Lung (tissue), 12 donors: Measurements from ENCODE around the gene LSR. TPM values are rescaled to one million over a fixed set of nuclear protein-coding genes. Genes with fewer than 3 reads are reported as not detected.

Source experiments
- ATAC-seq: fragments of 200-7000 bp; cut with Tn5 transposase; one replicate; pipeline ENCODE4 v1.9.1; 2020; ENCODE audit warnings: moderate number of reproducible peaks; ENCODE audit not compliant: insufficient read depth, low FRiP score
- DNase-seq, 3 donors: peaks; one replicate each; pipeline ENCODE4 v3.0.0-alpha.2; 2013 to 2017
- H3K27ac ChIP-seq, 2 donors: one replicate each; pipeline ENCODE4 v1.5.1; 2013; ENCODE audit warnings: mild to moderate bottlenecking in 2 of 2, moderate library complexity in 2 of 2, control low read depth in 1 of 2, inconsistent platforms in 1 of 2, low read depth in 1 of 2, low read length in 1 of 2
- H3K27me3 ChIP-seq, 3 donors: one replicate each; pipeline ENCODE4 v1.5.1; 2013; ENCODE audit warnings: low read length in 2 of 3; ENCODE audit not compliant: control insufficient read depth in 3 of 3, insufficient read depth in 3 of 3
- H3K36me3 ChIP-seq, 4 donors: one replicate each; pipeline ENCODE4 v1.5.1; 2013; ENCODE audit warnings: low read length in 4 of 4, mild to moderate bottlenecking in 1 of 4, moderate library complexity in 1 of 4; ENCODE audit not compliant: control insufficient read depth in 4 of 4, insufficient read depth in 4 of 4
- H3K4me1 ChIP-seq, 5 donors: one replicate each; pipeline ENCODE4 v1.5.1; 2013; ENCODE audit warnings: low read length in 5 of 5, mild to moderate bottlenecking in 2 of 5, moderate library complexity in 1 of 5; ENCODE audit not compliant: control insufficient read depth in 5 of 5, insufficient read depth in 5 of 5
- H3K4me3 ChIP-seq: one replicate; pipeline ENCODE4 v1.5.1; 2013; ENCODE audit warnings: mild to moderate bottlenecking, control low read depth, moderate library complexity
- H3K9ac ChIP-seq, 2 donors: one replicate each; pipeline ENCODE4 v1.5.1; 2013; ENCODE audit warnings: low read length in 2 of 2, control low read depth in 1 of 2; ENCODE audit not compliant: insufficient read depth in 1 of 2
- H3K9me3 ChIP-seq, 4 donors: one replicate each; pipeline ENCODE4 v1.5.1; 2013; ENCODE audit warnings: low read length in 3 of 4, mild to moderate bottlenecking in 1 of 4, moderate library complexity in 1 of 4; ENCODE audit not compliant: control insufficient read depth in 4 of 4, insufficient read depth in 3 of 4
- CTCF ChIP-seq: IDR thresholded peaks from 2 replicates; pipeline ENCODE4 v1.5.1; 2012; ENCODE audit warnings: mild to moderate bottlenecking; ENCODE audit errors: control extremely low read depth, extremely low read depth
- WGBS, 2 donors: extraction: QIAGEN DNeasy Blood & Tissue Kit; methylation state at CpG; one replicate each; pipeline ENCODE4 v1.1.7; 2013; 5-methylcytosine and 5-hydroxymethylcytosine counted together
- polyA plus RNA-seq, 2 donors: library from polyadenylated mRNA; stranded (reverse); fragments of 200-250 nt; gene quantifications; one replicate each; pipeline ENCODE4 v1.2.1, GENCODE V29; 2013
- total RNA-seq, 2 donors: library from RNA; depleted of rRNA in 1 of 2; stranded (reverse); fragments of >200 nt in 1 of 2; gene quantifications; one replicate each; pipeline ENCODE4 v1.2.1, GENCODE V29; 2014 to 2021
- donor health status: control.
- donor health status: control.
- donor health status: Bipolar disorder and iron deficiency.
- donor health status: healthy.
- donor health status: DM: yes; HTN: yes; CAD: no.

Gene LSR
- total and polyA plus RNA-seq, 4 donors: 30.8 to 82.0 (median 68.7) TPM

GRCh38 chr19:35303357-35303915 is 54.6 kb downstream of the LSR start:
- TF ChIP-seq CTCF: no peak
- WGBS, 2 donors: 71 to 84% methylated on average over 6 of the region's 6 CpGs
- H3K4me3 ChIP-seq: no peak overlapping the region
- no peaks in the 10 kb centered on the region for H3K36me3 ChIP-seq
- H3K9me3 ChIP-seq: peaks cover 0 to 4% (median 0%) of the 10 kb centered on the region in 4 donors
- ATAC-seq (no peak), DNase-seq (no peak)
- H3K27me3 ChIP-seq: no peaks in the 10 kb centered on the region
- peaks cover 0 to 18% (median 11%) of the 10 kb centered on the region in 5 donors for H3K4me1 ChIP-seq
- H3K27ac ChIP-seq: no peak overlapping the region
- no peak overlapping the region for H3K9ac ChIP-seq

GRCh38 chr19:35304036-35304435 is 55.2 kb downstream of the LSR start:
- Histone ChIP-seq H3K4me3 (no peak overlapping the region), H3K4me1 (peaks cover 0 to 24% (median 17%) of the 10 kb centered on the region in 5 donors), H3K27ac (no peak overlapping the region), H3K9ac (no peak overlapping the region), H3K36me3 (no peaks in the 10 kb centered on the region), H3K27me3 (no peaks in the 10 kb centered on the region), H3K9me3 (peaks cover 0 to 1% (median 0%) of the 10 kb centered on the region in 4 donors)
- no peak for DNase-seq
- TF ChIP-seq CTCF: no peak
- no peak for ATAC-seq
- WGBS, 2 donors: 82 to 88% methylated on average over 11 of the region's 11 CpGs

DNA sequence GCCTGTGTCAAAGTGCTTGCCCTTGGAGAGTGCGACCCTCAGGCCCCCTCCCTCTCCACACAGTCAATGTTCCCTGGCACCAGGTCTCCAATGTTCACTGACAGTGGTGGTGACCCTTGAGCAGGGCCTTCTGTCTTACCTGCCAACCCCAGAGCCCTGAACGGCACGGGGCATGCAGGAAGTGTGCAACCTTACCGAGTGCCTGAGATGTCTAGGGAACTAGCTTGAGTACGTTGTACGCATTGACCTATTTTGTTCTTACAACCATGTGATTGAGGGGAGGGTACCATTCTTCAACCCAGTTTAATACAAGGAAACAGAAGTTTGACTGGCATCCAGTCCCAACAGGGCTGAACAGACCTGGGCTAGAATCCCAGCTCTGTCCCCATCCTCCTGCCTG is 56.4 kb downstream of the LSR start:
- no peak overlapping the region for H3K9ac ChIP-seq

More for the DNA sequence above, 56.4 kb downstream of the LSR start:
- no peak for TF ChIP-seq CTCF
- Histone ChIP-seq H3K27ac (no peak overlapping the region), H3K36me3 (no peaks in the 10 kb centered on the region), H3K9me3 (peaks cover 0 to 1% (median 0%) of the 10 kb centered on the region in 4 donors), H3K4me3 (no peak overlapping the region), H3K4me1 (peaks cover 0 to 35% (median 21%) of the 10 kb centered on the region in 5 donors), H3K27me3 (no peaks in the 10 kb centered on the region)
- ATAC-seq (no peak), DNase-seq (no peak)
- WGBS, 2 donors: 46 to 64% methylated on average over 6 of the region's 6 CpGs
